Measurements from ENCODE around the gene ZNF76. TPM values are rescaled to one million over a fixed set of nuclear protein-coding genes. Genes with fewer than 3 reads are reported as not detected.
"Not testable (repeated sequence)": the region's sequence is repeated elsewhere in the genome, so short reads cannot be mapped to it uniquely, and the experiment has no call there.

ZNF76 gene
- total RNA-seq, 4 donors from 2014 or later, result 41.6 to 97.2 (median 55.5) TPM

- H3K4me3 ChIP-seq, result no peak overlapping the region
- TF ChIP-seq EP300 (IDR thresholded peaks at IDR 0.05), result no peak
- TF ChIP-seq POLR2A (IDR thresholded peaks at IDR 0.05), result no peak
- TF ChIP-seq, protein P1, sequence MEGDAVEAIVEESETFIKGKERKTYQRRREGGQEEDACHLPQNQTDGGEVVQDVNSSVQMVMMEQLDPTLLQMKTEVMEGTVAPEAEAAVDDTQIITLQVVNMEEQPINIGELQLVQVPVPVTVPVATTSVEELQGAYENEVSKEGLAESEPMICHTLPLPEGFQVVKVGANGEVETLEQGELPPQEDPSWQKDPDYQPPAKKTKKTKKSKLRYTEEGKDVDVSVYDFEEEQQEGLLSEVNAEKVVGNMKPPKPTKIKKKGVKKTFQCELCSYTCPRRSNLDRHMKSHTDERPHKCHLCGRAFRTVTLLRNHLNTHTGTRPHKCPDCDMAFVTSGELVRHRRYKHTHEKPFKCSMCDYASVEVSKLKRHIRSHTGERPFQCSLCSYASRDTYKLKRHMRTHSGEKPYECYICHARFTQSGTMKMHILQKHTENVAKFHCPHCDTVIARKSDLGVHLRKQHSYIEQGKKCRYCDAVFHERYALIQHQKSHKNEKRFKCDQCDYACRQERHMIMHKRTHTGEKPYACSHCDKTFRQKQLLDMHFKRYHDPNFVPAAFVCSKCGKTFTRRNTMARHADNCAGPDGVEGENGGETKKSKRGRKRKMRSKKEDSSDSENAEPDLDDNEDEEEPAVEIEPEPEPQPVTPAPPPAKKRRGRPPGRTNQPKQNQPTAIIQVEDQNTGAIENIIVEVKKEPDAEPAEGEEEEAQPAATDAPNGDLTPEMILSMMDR (IDR thresholded peaks at IDR 0.05), result peak; percentile 32 to 52 (median 36)
- 28 to 39% methylated on average over 7 of the region's 7 CpGs for WGBS, 2 donors
- no peak overlapping the region for H3K27ac ChIP-seq
- no peaks in the 10 kb centered on the region for H3K4me1 ChIP-seq
- DNase-seq (ENCODE audit: low spot score in 2 of 2), result peak in 1 of 2 donors; percentile 31
- H3K9me3 ChIP-seq, result no peaks in the 10 kb centered on the region
- H3K27me3 ChIP-seq, result no peaks in the 10 kb centered on the region
- no peaks in the 10 kb centered on the region for H3K36me3 ChIP-seq
These were observed 68.0 kb downstream of the ZNF76 start for GRCh38 chr6:35327349-35328027.

DNA sequence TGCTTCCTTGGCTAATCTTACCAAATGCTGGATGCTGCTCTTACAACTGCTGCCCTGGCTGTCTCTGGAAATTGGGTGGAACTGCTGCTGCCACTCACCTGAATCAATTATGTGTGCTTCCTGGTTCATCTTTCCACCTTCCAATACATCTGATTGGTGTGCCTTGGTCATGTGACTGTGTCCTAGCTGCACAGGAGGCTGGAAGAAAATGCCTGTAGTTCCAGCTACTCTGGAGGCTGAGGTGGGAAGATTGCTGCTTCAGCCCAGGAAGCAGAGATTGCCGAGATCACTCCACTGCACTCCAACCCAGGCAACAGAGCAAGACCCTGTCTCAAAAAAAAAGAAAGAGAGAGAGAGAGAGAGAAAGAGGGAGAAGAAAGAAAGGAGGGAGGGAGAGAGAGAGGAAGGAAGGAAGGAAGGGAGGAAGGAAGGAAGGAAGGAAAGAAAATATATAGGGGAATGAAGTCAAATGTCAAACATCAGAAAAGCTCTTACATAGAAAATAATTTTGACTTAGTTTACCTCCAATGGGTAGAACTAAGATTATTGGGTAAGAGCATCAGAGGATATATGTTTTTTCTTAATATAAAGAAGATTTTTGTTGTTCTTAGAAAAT is 68.7 kb downstream of the ZNF76 start:
- WGBS, 2 donors, result 96 to 100% methylated on average over 1 of the region's 1 CpG
- Histone ChIP-seq H3K4me1 (no peaks in the 10 kb centered on the region), H3K27ac (no peak overlapping the region), H3K9me3 (no peaks in the 10 kb centered on the region), H3K4me3 (no peak overlapping the region), H3K27me3 (no peaks in the 10 kb centered on the region), H3K36me3 (no peaks in the 10 kb centered on the region)
- TF ChIP-seq, protein P1 (IDR thresholded peaks at IDR 0.05), result no peak
- TF ChIP-seq EP300 (IDR thresholded peaks at IDR 0.05), result no peak
- TF ChIP-seq POLR2A (IDR thresholded peaks at IDR 0.05), result no peak
- no peak for DNase-seq (ENCODE audit: low spot score in 2 of 2)

- WGBS, 2 donors, result 89 to 90% methylated on average over 8 of the region's 8 CpGs
- not testable (repeated sequence) for H3K27ac ChIP-seq; H3K36me3 ChIP-seq; H3K4me1 ChIP-seq; H3K27me3 ChIP-seq; DNase-seq (ENCODE audit: low spot score in 2 of 2); H3K4me3 ChIP-seq; H3K9me3 ChIP-seq
These were observed 69.4 kb downstream of the ZNF76 start for GRCh38 chr6:35328965-35329364.

- Histone ChIP-seq H3K27me3 (no peaks in the 10 kb centered on the region), H3K27ac (no peak overlapping the region), H3K4me1 (no peaks in the 10 kb centered on the region), H3K36me3 (no peaks in the 10 kb centered on the region), H3K4me3 (no peak overlapping the region), H3K9me3 (no peaks in the 10 kb centered on the region)
- DNase-seq (ENCODE audit: low spot score in 2 of 2), result no peak
- 91 to 93% methylated on average over 9 of the region's 9 CpGs for WGBS, 2 donors
- TF ChIP-seq, protein P1 (IDR thresholded peaks at IDR 0.05), result no peak
- no peak for TF ChIP-seq POLR2A (IDR thresholded peaks at IDR 0.05)
- TF ChIP-seq EP300 (IDR thresholded peaks at IDR 0.05), result no peak
These were observed 71.1 kb downstream of the ZNF76 start for GRCh38 chr6:35330541-35331119.

- not testable (repeated sequence) for H3K36me3 ChIP-seq; H3K27me3 ChIP-seq; H3K4me3 ChIP-seq; H3K9me3 ChIP-seq; H3K4me1 ChIP-seq; DNase-seq (ENCODE audit: low spot score in 2 of 2); H3K27ac ChIP-seq
- 78 to 92% methylated on average over 7 to 9 of the region's 9 CpGs for WGBS, 2 donors
These were observed 72.7 kb downstream of the ZNF76 start for GRCh38 chr6:35332074-35332887.
